Head of caudate nucleus (tissue), 42 donors: ENCODE data around the gene AOAH.

Source experiments
- DNase-seq, 42 donors: peaks; one replicate each; pipeline versions ENCODE4 v3.0.0 to v3.0.0-alpha.2; 2020 to 2021; ENCODE audit warnings: mixed read lengths in 7 of 42
- intact Hi-C: fragments of 100-400 bp; cut with DNase I; formaldehyde crosslinking; loops from one replicate; pipeline ENCODE4 v1.15.0; 2022

The AOAH gene

DNA sequence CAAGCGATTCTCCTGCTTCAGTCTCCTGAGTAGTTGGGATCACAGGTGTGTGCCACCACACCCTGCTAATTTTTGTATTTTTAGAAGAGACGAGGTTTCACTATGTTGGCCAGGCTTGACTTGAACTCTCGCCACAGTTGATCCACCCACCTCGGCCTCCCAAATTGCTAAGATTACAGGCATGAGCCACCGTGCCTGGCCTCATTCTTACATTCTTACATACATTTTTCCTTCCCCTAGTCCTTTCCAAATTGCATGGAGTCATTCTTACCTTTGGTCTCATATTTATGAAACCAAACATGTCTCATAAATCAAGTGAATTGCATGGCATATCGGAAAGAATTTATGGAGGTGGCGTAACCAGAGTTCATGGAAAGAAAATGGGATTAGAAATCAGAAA, 186.2 kb downstream of the AOAH start:
- no peak for DNase-seq
- intact Hi-C loops = no loop called here

DNA sequence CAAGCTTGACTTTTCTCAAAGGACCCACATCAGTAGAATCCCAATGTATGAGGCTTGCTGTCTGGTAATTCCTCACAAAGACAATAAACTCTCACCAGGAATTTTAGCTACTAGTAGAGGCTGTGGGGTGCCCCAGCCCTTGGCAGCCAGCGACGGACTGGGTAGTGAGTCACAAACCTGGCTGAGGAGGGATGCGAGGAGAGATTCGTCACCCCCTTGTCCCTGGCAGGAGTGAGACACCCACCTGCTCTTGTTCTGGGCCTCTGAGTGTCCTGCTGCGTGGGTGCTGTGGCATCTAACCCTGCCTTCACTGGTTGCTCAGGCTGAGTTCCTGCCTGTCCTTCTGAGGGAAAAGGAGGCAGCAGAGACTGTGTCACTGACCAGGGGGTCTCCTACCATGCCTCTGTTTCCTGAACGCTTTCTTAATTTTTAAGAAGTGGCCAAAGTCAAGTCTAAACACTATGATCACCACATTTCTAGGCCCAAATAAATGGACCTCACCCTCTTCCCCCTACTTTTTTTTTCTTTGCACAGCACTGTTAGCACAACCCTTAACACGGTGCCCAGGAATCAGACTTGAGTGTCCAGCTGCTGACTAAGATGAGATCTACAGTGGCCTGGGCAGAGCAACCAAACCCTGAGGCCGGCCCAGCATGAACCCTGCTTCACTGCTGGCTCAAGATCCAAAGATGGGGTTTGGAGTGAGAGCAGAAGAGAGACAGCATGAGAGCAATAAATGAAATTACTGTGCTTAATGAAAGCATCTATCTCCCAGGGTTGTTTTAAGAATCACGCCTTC, 188.2 kb downstream of the AOAH start:
- DNase-seq = no peak
- intact Hi-C loops = no loop called here

DNA sequence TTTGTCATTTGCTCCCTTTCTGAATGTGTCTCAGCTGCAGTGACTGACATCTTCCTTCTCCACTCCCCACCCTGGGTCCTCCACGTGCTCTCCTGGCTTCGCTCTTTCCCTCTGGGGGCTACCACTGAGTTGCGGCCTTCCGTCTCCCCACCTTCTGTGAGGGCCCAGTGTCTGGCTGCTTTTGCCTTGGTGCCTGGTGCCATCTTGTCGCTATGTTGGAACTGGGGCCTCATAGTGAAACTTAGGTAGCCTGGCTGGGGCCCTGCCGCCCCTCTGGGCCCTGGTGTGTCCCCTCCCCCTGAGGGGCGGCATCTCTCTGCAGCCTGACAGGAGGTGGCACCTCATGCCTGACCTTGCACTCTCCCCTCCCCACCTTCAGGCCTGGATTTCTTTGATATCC, 190.6 kb downstream of the AOAH start:
- no peak for DNase-seq
- intact Hi-C loops = no loop called here

DNA sequence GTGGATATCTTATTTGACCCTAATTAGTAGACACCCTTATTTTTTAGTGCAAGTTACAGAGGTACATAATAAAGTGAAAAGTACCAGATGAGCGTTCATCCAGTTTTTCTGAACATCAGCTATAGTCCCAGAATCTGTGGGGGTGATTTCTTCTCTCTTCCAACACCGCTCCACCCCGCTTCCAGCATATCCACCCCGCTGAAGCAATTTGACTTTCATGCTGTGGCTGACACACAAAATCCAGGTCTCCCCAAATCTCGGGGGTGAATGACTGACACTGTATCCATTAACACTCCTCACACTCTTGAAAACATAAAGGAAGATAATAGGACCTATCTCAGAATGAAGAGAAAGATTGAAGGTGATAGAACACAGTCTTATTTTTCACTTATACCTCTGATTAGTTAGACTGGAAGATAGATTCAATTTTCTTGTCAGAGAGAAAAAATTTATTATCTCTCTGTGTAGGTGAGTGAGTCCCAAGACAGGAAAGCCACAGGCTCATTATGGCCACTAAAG, 191.3 kb downstream of the AOAH start:
- intact Hi-C loops = no loop called here
- peak in 40 of 42 donors; percentile 34 to 89 (median 68) for DNase-seq

DNA sequence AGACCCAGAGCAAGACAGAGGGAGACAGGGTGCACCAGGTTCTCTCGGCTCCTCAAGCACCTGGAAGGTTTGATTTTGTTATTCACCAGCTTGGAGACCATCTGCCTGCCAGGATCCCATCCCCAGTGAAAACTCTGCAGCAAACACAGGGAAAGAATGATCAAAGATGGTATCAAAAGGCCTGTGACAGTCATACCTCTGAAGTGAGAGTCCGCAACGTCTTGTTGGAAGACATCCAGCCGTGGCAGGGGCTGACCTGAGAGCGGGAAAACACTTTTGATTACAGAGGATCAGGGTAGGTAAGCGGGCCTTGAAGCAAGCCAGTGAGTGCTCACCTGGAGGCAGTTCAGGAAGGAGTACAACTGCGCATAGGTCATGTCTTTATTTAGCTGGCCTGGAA, 192.3 kb downstream of the AOAH start:
- intact Hi-C loops = no loop called here
- no peak for DNase-seq

DNA sequence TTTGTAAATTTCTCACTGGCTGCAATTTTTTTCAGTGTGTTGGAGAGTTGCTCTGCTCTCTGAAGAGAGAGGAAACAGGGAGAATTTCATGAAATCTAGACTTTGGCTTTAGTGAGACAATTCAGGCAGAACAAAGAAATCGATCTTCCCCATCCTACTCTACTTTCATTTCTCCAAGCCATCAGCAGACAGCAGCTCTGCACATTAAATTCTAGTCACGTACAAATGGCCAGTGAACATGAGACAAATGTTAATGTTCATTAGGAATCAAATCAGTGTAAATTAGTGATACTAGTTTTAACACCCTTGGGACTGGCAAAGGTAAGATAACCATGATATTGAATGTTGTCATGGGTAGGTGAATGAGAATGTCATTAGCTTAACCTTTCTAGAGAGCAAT, 193.8 kb downstream of the AOAH start:
- intact Hi-C loops = no loop called here
- DNase-seq = no peak

DNA sequence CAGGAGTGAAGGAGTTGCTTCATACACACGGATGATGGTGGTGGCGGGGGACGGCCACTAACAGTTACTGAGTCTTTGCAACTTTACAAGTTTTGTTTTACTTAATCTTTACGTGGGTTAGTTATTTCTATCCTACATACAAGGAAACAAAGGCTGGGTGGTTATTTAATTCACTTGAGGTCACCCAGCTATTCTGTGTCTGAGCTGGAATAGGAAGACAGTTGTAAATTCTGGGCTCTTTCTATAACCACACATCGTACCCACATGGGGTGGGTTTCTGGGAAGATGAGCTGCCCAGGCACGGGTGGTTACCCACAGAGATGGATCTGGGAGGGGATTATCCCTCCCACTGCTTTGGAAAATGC, 196.8 kb downstream of the AOAH start:
- intact Hi-C loops = no loop called here
- DNase-seq = no peak

DNA sequence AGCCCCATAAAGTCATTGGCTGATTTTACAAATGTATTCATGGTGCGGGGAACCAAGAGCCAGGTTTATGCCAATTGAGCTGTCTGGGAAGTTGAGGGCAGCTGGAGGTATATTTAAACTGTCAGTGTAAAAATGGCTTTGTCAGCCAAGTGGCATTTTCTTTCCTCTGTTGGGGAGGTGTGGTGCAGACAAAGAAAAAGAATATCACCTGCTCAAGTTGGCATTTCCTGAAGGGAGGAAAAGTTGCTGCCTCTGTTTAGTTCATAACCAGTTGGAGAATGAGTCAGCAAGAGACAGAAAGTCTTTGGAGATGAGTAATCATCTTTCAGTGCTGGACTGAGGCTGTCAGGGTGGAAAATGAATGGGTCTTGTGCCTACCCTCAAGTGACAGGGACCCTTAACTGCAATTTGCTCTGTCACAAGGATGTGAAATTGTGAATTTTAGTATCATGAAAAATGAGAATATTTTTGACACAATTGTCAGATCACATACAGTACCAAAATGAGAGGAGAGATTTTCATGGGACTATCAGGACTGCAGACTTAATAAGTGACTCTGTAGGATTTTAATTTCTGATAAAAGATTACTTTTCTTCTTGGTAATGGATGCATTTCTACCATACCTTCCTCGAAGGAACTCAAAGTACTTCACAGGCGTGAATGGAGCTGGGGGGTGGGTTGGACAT, 197.3 kb downstream of the AOAH start:
- intact Hi-C loops = no loop called here
- peak in 2 of 42 donors; percentile 36 to 51 for DNase-seq

DNA sequence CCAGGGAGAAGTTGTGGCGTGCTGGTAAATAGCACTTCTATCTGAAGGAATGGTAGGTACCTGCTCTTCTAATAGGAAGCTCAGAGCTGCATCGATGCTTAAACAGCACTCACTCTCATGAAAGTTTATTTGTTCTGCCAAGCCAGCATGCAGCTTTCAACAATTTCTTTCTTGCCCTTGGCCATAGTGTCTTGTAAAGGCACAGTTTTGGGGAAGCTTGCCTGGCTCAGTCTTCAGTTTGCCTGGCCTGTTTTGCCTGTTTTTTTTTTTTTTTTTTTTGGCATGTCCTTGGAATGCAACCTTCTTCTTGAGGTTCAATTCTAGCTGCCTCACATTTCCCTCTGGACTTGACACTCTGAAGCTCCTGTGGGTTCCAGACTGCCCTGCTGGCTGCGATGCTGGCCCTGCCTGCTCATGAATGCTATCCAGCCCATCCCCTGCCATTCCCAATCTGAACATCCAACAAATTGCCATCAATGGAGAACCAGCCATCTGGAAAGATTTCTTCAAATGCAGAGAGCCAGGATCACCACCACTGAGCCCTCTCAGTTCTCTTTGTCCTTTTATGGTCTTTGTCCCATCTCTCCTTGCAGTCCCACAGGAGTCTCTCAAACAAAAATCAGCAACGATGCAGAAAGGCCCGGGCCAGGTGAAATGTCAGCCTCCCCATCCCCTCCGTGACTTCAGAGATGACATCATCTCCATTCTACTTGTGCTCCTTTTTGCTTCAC, 200.8 kb downstream of the AOAH start:
- DNase-seq = no peak

DNA sequence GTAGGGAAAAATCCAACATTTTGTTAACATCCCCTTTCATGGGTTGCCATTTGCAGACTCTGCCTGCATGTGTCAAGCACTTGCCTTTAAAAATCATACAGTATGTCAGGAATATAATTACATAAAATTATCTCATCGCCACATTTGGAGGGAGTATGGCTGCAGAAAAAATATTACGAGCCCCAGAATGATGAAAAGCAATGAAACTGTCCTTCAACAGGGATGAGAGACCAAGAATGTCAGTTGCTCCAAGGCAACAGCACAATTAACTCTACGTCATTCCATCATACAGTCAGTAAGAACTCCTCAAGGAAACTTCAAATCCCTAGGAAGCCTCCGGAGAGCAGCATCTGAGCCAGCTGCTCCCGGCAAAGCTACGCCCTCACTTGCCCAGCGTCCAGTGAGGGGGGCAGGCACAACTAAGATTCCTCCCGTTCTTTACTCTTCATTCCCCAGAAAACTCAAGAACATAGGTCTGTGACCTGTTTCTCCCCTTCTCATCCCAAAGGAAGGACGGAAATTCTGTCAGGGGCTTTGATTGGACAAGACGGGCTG, 201.8 kb downstream of the AOAH start:
- intact Hi-C loops = no loop called here
- no peak for DNase-seq

More for the DNA sequence above, 200.8 kb downstream of the AOAH start:
- intact Hi-C loops = no loop called here

DNA sequence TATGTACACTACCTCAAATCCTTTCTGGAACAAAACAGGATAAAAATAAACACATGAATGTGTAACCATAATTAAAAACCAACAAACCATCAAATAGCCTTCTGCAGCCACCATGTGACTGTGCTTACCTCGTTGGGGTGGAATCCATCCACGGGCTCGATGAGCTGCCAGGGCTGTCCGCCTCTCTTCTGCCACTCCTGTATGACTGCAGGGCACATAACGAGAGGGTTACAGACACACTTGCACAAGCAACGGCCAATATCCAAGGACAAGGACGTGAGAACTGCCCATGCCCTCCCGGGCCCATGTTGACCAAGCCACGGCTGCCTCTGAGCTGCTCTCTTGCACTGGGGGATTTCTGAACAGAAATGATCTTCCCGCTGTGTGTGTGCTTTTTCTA, 202.4 kb downstream of the AOAH start:
- intact Hi-C loops = no loop called here
- DNase-seq = peak in 4 of 42 donors; percentile 18 to 44 (median 42)

DNA sequence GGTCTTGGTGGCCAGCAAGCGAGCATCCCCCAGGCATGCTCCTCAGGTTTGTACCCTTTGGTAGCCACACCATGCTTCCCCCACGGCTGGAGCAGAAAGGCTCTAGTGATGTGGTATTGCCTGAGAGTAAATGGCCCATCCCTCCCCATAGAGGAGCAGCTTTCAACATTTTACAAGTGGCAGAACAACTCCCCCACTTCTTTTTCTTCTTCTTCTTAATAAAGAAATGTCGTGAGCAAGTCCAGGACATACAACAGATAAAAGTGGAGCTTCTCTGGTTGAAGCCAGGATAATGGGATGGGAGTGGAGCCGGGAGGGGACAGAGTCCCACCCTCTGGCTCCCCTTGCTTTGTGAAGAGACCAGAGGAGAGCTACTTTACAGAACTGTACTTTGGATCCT, 203.2 kb downstream of the AOAH start:
- DNase-seq = no peak
- intact Hi-C loops = no loop called here

DNA sequence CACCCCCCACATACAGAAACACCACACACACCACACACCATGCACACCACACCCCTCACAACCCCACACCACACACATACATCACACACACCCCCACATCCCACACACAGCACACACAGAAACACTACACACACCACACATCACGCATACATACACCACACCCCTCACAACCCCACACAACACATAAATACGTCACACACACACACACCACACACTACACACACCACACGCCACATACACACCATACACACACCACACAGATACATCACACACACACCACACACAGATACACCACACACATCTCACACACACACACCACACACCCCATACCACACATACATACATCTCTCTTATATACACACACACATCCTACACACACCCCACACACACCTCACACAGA, 208.4 kb downstream of the AOAH start:
- peak in 1 of 42 donors; percentile 22 for DNase-seq
- intact Hi-C loops = no loop called here

DNA sequence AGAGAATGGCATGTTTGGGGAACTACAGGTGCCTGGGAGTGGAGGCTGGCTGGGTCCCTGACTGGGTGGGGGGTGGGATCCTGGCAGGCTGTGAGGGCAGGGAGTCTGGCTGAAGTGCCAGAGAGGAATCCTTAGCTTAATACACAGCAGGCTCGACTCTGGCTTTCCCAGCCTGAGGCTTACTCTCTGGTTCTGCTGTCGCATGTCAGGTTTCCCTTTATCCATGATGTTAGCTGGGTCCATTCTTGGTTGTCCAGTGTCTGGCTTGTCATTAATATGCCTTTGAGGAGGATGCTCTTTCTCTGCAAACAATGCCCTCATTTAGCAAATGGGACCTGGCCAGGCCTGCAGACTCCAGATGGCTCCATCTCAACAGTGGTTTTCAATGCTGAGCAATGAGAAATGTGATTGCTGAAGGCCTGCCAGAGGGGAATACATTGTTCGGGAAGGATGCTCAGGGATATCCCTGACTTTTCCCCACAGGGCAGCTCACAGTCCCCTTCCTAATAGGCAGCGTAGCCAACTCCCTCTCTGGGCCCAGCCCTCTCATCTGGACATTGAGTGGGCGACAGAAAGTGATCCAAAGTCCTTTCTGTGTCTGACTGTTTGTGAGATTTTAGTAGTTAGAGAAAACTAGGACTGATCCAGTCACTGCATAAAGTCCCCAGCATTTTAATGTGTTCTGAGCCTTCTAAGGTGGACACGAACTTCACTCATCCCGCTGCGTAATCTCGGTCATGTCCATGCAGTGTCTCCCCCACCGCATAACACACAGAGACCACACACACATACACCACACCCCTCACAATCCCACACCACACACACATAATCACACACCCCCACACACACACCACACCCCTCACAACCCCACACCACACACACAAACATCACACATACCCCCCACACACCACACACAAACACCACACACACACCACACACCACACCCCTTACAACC, 209.7 kb downstream of the AOAH start:
- intact Hi-C loops = no loop called here
- DNase-seq = peak in 40 of 42 donors; percentile 32 to 87 (median 66)

DNA sequence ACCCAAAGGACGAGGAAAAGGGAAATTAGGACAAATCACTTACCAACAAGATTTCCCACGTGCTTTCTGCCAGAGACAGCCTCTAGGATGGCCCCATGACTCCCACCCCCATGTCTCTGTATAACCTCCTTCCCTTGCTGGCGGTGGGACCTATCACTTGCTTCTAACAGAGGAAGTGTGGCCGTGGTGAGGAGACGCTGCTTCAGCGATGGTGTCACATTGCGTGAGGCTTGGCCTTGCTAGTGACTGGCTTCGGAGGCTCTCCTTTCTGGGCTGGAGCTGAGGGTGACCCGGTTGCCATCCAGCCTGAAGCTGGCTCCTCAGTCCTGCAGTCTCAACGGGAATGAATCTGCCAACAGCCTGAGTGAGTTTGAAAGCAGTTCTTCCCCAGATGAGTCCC, 210.9 kb downstream of the AOAH start:
- DNase-seq = peak in 2 of 42 donors; percentile 6 to 39
- intact Hi-C loops = no loop called here

DNA sequence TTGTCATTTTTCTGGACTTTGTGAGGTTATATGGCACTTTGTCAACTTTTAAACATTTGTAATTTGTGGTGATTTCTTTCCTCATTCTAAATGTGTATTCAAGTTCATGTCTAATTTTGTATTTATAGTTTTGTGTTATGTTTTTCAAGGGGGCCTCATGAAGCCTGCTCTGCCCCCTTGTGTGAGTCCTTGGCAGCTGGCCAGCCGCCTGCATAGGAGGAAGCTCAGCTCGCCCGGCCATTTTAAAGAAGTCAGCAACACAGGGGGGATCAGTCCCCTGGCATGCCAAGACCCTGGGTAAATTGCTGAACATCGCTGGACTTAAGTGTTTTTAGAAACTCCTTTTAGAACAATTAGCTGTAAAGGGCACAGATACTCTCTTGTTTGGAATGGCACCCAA, 211.7 kb downstream of the AOAH start:
- peak in 1 of 42 donors; percentile 44 for DNase-seq
- intact Hi-C loops = no loop called here

DNA sequence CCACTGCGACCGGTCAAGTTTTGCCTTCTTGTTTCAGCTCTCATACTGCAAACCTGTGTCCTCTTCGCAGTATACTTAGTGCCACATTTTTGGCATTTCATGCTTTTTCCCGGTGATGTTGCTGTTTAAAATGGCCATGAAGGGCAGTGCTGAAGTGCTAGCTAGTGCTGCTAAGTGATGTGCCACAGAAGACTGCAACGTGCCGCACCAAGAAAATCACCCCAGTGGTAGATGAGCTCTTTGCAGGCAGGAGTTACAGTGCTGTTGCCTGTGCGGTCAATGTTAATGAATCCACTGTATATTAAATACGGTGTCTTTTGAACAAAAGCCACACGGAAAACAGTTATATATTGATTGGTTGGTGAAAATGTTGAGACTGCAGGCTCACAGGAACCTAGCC, 214.3 kb downstream of the AOAH start:
- intact Hi-C loops = no loop called here
- peak in 3 of 42 donors; percentile 7 to 51 (median 43) for DNase-seq
